T-helper 1 cell treated with Interleukin-12 subunit alpha and Interleukin-12 subunit beta and Interleukin-4 antibody, amounts not matched to agents 30 ng/mL and 1 ng/mL, for 36 hours (primary cell): ENCODE data around the gene KCTD2. TPM values are rescaled to one million over a fixed set of nuclear protein-coding genes. Genes with fewer than 3 reads are reported as not detected.
"Not testable (repeated sequence)": the region's sequence is repeated elsewhere in the genome, so short reads cannot be mapped to it uniquely, and the experiment has no call there.

Experiments used
- intact Hi-C: fragments of 100-400 bp; cut with micrococcal nuclease; formaldehyde crosslinking; loops from one replicate; pipeline ENCODE4 v1.15.1; 2024
- total RNA-seq: library from RNA; stranded (reverse); gene quantifications from 2 replicates; pipeline ENCODE4 v1.2.3, GENCODE V29; 2022

The KCTD2 gene
- total RNA-seq, 1 donor from 2014 or later = 20.3 TPM

DNA sequence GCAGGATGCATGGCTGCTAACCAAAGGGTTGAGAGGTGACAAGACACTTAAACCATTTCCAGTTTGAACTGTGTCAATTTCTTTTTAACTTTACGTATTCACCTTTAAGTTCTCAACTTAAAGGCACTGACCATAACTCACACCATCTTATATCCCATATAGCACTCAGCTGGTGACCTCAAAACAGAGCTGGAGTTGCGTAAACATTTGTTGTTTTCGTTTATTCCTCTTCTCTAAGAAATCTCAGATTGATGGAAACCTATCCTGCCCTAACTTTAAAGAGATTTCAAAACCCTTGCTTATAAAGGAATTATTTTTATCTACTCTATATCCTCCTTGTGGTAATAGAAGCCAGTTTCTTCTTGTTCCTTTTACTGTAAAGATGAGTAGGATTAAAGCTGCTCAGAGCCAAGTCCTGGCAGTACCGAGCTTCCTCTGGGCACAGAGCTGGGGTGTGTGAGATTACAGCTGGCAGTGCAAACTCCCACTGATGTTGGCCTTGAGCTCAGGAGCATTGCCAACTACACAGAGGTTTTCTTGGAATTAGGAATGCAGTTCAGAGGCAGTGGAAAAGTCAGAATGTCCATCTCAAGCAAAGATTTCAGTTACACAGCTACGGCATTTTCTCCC lies 1.3 kb downstream of the KCTD2 start:
- intact Hi-C loops = loop anchor here (5.0 kb wide), 5 partner anchors 36 to 359 kb away; partner anchors contain the start of genes ARMC7, GRB2, MRPL58 and SLC16A5

DNA sequence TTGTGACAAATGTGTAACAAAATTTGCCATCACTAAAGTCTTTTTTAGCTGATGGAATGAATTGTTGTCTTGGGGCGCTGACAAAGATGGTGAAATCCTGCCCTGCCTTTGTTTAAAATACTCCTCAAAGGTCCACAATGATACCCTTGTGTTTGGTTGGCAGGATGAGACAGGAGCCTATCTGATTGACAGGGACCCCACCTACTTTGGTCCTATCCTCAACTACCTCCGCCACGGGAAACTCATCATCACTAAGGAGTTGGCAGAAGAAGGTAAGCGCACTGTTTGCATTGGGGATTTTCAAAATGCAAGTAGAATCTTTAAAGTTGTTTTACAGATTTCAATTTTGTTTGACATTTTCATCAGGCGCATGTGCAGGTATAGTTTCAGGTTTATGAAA lies 2.0 kb downstream of the KCTD2 start:
- intact Hi-C loops = loop anchor here (5.0 kb wide), 5 partner anchors 37 to 358 kb away; partner anchors contain the start of genes ARMC7, GRB2, MRPL58 and SLC16A5

DNA sequence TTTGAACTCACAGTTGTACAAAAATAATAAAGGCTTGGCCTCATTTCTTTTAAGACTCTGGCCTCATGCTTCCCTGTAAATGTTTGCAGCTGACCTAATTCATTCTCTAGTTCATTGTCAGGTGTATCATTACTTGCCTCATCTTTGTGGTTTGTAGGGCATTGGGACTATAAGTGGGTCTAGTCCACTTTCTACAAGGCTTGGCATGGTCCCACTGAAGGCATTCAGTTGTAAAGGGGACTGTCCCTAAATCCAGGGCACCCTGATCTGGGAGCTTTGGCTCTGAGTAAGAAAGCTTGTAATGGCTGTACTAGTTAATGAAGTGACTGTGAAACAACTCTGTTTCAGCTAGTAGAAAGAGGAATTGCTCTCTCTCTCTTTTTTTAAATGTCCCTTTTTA lies 2.7 kb downstream of the KCTD2 start:
- intact Hi-C loops = loop anchor here (5.0 kb wide), 5 partner anchors 37 to 358 kb away; partner anchors contain the start of genes ARMC7, GRB2, MRPL58 and SLC16A5

DNA sequence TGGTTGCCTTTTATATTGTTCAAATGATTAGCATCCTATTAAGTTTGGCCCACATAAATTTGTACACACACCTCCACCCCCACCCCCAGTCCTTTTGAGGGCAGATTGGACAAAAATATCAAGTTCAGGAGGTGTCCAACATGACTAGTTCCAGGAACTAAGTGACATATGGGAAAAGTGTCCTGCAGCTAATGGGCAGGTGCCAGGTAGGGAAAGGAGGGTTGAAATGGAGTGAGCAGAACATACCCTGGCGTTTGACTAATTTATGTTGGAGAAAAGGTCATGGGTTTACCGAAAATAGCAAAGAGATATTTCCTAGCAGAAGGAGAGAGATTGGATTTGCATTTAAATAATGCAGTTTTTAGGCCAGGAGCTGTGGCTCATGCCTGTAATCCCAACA lies 4.9 kb downstream of the KCTD2 start:
- intact Hi-C loops = no loop called here

DNA sequence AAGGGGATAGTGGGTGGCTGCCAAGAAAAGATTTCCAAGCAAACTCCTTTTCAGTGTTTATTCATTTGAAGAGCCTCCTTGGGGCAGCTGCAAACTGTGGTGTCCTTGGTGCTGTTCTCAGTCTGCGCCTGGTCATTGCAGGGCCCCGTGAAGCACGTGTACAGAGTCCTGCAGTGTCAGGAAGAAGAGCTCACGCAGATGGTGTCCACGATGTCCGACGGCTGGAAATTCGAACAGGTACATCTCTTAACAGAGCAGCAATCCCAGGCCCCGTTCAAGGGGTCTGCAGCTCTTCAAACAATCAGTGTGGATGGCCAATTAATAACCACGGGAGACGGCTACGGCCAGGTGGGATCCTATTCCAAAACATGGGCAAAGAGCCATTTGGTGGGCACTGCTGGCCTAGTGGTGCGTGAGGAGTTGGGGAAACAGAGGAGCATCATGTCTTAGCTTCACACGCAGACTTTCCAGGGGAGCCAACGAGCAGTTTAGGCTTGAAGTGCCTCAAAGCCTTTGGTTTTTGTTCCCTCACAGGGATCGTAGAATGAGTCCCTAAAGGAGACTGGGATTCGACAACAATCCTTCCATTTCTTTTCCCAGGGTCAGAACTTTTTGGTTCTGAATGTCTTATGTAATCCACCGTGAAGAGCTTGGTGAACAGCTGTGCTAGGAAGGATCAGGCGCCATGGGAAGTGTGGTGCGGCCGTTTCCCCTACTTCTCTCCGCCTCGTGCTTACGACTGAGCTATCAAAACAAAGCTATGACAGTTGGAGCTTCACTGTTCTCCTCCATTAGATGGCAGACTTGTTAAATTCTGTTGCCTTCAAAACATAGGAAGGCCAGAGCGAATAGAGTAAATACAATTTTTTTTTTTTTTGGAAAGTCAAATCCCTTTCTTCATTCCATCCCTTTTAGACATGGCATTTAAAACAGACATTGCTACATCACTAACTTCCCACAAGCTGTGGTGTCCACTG lies 12.6 kb downstream of the KCTD2 start:
- intact Hi-C loops = loop anchor here (1.0 to 2.0 kb wide), 3 partner anchors 71 to 146 kb away; partner anchors contain the start of genes NT5C and NUP85

DNA sequence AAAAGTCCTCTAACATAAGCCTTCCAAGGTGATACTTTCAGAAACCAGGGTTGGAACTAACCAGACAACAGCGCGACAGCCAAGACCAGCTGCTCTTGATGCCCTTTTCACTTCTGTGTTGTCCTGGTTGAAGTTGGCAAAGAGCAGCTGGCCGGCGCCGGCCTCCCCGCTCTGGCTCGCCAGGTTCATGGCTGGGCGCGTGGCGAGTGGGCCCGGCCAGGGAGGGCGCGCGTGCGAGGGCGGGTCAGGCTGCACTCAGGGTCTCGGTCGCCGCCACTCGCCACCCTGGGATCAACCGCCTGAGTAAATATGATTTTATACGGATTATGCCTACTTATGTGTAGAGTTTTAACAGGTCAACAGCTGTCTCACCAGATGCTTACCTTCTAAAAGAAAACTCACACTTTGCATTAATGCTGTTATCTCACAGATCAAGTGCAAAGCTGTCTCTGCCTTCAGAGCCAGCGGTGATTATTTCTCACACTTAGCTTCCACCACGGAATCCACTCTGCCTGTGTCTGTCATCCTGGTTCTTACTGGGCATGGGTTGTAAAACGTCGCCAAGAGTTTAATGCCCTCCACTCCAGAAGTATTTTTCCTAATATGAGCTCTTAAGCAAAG lies 13.5 kb downstream of the KCTD2 start:
- intact Hi-C loops = loop anchor here (1.0 to 2.0 kb wide), 3 partner anchors 70 to 145 kb away; partner anchors contain the start of genes NT5C and NUP85

DNA sequence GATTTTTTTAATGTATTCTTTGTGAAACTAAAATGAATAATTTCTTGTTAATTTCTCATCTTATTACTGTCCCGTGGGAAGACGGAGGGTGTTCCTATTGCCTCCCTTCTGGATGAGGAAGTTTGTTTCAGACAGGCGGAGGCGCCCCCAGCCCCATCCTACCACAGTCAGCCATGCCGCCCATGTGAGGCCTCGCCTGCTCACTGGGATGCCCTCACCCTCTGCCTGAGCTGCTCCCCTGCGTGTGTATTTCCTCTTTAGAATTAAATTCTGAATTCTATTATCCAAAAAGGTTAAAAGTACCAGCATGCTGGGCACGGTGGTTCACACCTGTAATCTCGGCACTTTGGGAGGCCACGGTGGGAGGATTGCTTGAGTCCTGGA lies 14.0 kb downstream of the KCTD2 start:
- intact Hi-C loops = loop anchor here (2.0 kb wide), 2 partner anchors 70 to 140 kb away; partner anchors contain the start of gene NT5C

DNA sequence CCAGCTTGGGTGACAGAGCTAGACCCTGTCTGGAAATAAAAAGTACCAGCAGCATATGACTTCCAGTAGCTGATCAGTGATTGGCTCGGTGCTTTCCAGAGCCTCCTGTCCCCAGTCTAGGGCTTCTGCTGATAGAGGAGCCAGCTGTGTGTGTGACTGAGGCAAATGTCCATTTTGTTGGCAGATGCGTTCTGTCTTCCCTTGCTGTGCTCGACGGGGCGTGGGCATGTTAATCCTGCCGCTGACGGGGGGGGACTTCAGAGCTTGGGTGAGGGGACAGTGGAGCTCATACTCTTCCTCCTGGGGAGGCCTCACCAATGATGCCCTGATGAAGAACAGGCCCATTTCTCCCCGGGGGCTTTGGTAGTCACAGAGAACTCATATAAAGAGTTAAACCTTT lies 14.6 kb downstream of the KCTD2 start:
- intact Hi-C loops = loop anchor here (2.0 kb wide), 2 partner anchors 69 to 139 kb away; partner anchors contain the start of gene NT5C

DNA sequence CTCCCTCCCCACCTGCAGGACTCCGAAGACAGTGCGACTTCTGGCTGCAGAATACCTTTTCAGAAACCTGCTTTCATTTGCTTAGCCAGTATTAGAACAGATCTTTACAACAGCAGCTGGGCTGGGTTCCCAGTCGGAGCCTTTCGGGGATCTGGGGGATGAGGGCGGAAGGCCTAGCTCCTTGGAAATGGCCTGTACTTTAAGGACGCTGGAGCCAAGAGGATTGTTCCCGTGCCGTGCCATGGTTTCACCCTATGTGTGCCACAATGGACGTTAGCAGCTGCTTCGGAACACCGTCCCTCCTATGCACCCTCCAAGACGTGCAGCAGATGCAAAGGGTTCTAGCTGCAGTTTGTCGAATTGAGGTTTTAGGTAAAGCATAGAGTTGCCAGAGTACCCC lies 16.2 kb downstream of the KCTD2 start:
- intact Hi-C loops = no loop called here

DNA sequence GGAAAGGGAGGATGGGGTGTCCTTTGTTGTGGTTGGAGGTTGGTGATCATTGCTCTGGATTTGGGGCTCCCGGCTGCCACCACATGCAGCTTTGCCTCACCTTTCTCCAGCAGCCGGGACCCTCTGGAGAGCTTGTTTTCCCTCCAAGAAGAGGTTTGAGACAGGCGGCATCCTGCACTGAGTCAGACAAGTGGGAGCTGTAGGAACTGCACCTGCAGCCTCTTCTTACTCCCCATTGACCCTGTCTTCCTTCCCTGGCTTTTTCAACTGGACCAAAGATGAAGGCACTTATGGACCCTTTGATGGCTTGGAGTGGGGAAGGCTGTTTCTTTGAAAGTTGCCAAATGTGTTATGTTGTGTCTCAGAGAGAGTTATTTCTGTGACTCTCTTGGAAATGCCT lies 16.6 kb downstream of the KCTD2 start:
- intact Hi-C loops = no loop called here

DNA sequence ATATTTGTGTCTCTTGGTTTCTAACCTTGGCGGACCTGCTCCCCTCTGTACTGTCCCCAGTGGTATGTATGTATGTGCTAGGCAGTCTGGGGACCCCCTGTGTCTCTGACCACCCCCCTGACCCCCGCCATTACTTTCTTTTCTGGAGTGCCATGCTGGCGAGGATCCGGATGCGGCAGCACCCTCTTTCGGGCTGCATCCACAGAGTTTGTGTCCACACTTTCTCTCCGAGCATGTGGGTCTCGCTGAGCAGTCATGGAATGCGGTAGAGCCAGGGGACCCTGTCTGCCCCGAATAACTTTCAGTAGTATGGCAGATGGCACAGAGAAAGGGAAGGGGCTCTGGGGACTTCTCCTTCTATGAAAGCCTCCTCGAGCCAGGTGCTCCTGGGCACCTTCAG lies 17.0 kb downstream of the KCTD2 start:
- intact Hi-C loops = no loop called here

DNA sequence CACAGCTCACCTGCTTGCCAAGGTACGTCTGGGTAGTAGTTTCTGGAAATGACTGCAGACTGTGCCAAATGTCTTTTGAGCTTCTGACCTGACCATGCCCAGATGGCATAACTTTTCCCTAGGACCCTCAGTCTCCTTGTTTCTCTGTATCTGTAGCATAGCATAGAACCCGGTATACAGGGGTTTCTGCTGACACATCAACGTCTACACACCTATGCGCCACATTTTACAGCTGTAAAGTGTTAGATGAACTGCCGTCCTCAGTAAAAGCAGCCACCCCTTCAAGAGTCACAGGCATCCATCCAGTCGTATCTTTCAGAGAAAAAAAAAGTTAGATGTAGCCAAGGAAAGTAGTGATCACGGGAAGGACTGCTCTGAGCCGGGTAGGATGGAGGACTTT lies 17.4 kb downstream of the KCTD2 start:
- intact Hi-C loops = no loop called here

DNA sequence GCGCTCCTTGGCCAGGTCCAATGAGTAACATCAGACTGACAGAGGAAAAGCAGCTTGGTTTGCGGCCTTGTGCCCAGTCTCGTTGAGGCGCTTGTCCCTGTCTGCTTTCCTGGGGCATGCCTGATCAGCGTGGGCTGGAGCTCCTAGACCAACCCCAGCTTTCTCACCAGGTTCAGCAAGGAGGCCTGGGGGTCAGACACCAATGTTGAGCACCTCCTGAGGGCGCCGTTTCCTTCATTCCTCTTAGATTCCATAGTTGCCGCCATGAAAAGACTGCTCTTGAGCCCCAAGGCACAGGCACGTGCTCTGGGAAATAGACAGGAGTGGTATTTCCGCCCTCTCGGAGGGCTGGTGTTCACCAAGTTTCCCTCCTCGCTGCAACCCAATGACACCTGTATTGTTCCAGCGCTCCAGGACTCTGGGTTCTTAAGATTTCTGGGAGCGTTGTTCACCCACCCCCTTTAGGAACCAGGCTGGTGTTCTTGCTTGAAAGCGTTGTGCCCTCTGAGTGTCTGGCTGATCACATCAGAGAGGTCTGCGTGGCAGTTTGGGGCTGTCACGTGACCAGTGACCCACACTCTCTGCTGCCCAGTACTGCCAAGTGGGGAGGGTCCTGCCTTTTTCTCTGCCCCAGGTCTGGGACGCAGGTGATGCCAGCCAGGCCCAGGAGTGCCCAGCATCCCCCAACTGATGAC lies 18.0 kb downstream of the KCTD2 start:
- intact Hi-C loops = loop anchor here (5.0 kb wide), 1 partner anchor 42 kb away; the partner anchor contains the start of gene ARMC7

DNA sequence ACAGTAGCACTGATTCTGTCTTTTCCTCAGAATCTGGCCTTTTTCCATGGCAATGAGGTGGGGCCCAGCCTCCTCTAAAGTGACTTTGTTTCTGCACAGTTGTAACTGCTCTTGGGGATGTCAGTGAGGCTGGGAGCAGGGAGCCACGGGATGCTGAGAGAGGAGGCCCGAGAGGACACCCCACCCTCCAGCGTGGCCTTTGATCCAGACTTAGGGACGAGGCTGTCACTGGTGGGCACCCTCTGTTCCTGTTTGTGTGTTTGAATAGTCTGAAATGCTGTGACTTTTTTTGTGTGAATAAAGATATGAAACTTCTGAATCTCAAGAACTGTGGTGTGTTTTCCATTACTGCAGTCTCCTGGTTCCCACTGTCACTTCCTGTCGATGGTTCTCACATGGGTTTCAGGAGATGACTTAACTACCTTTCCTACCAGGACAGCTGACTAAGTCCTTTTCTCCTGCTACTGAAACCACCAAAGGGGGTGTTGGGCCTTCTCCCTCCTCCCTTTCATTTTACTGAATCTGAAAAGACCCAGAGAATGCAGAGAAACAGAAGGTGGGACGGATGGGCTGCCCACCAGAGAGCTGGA lies 18.6 kb downstream of the KCTD2 start:
- intact Hi-C loops = loop anchor here (5.0 kb wide), 1 partner anchor 42 kb away; the partner anchor contains the start of gene ARMC7

DNA sequence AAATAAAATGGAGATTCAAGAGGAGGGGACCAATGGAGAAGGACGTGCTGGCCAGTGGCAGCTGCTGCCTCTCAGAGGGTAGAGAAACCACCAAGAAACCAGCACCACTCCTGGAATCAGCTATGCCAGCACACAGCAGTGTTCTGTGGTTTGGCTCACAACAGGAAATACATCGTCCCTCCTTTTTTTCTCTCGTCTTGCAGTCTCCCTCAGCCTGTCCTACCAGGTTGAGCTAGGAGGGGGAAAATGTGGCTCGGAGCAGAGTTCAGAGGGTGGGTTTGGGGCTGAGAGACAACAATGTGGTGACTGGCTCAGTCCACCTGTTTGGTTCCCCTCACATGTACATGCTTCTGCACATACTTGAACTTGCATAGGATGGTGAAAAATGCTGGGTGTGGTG lies 20.8 kb downstream of the KCTD2 start:
- intact Hi-C loops = loop anchor here (5.0 kb wide), 1 partner anchor 39 kb away; the partner anchor contains the start of gene ARMC7

DNA sequence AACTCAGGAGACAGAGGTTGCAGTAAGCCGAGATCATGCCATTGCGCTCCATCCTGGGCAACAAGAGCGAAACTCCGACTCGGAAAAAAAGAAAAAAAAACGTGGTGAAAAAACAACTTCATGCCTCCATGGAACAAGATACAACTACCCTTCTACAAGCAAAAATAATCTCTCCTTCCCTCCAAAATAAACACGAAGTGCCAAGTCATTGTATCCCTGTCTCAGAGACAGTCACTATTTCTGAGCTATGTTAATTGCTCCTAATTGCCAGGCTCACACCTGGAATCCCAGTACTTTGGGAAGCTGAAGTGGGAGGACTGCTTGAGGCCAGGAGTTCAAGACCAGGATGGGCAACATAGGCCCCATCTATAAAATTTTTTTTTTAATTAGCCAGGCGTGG lies 21.7 kb downstream of the KCTD2 start:
- intact Hi-C loops = loop anchor here (5.0 kb wide), 1 partner anchor 39 kb away; the partner anchor contains the start of gene ARMC7

DNA sequence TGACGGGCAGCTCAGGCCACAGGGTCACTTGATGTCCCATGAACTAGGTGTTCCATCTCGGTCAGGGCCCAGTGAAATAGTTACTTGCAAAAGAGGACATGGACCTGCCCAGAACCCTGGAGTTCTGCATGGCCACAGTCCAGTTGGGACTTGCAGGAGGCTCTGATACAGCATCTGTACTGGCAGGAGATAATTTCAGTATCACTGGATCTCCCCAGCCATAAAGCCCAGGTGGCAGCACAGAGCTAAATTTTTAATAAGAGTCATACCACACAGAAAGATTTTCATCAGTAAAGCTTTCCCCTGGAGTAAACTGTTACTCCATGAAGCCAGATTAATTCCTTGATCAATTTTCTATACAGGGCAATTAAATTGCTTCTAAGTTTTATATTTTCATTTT lies 22.8 kb downstream of the KCTD2 start:
- intact Hi-C loops = loop anchor here (5.0 kb wide), 1 partner anchor 38 kb away; the partner anchor contains the start of gene ARMC7

DNA sequence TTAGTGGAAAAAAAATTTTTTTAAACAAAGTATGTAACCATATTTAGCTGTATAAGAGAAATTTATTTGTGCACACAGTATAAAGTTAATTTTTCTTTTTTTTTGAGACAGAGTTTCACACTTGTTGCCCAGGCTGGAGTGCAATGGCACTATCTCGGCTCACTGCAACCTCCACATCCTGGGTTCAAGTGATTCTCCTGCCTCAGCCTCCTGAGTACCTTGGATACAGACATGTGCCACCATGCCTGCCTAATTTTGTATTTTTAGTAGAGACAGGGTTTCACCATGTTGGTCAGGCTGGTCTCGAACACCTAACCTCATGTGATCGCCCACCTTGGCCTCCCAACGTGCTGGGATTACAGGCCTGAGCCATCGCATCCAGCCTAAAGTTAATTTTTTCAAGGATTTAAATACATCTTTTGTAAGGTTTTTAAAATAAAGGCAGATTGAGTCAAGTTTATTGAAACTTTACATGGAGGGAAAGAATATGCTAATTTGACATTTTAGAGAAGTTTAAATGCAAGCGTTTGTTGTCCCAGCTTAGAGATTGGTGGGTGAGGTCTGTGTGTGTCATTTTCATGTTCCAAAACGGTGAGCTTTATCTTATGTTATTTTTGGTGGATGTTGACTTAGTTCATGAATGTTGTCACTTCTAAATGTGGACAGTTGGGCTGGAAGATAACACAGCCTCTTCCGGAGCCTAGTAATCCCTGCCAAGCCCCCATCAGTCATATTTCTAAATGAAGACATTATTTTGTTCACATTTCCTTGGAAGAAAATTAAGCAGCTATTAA lies 24.6 kb downstream of the KCTD2 start:
- intact Hi-C loops = not testable (repeated sequence)

DNA sequence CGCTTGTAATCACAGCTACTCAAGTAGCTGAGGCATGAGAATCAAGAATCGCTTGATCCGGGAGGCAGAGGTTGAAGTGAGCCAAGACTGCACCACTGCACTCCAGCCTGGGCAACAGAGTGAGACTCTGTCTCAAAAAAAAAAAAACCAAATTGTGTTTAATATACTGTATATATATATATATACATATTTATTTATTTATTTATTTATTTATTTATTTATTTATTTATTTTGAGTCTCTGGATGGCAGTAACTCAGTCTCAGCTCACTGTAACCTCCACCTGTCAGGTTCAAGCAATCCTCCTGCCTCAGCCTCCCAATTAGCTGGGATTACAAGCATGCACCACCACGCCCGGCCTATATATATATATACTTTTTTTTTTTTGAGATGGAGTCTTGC lies 25.9 kb downstream of the KCTD2 start:
- intact Hi-C loops = not testable (repeated sequence)
